CD4-positive, alpha-beta T cell treated with Interferon gamma for 1 hour (primary cell): ENCODE results near the gene RAI14.
"Not testable (repeated sequence)": the region's sequence is repeated elsewhere in the genome, so short reads cannot be mapped to it uniquely, and the experiment has no call there.

ENCODE experiments used
- DNase-seq: peaks from one replicate; pipeline ENCODE4 v3.0.0-alpha.2; 2020

RAI14 gene

GRCh38 chr5:34701442-34701841 lies 45.3 kb downstream of the RAI14 start:
- DNase-seq, result not testable (repeated sequence)

DNA sequence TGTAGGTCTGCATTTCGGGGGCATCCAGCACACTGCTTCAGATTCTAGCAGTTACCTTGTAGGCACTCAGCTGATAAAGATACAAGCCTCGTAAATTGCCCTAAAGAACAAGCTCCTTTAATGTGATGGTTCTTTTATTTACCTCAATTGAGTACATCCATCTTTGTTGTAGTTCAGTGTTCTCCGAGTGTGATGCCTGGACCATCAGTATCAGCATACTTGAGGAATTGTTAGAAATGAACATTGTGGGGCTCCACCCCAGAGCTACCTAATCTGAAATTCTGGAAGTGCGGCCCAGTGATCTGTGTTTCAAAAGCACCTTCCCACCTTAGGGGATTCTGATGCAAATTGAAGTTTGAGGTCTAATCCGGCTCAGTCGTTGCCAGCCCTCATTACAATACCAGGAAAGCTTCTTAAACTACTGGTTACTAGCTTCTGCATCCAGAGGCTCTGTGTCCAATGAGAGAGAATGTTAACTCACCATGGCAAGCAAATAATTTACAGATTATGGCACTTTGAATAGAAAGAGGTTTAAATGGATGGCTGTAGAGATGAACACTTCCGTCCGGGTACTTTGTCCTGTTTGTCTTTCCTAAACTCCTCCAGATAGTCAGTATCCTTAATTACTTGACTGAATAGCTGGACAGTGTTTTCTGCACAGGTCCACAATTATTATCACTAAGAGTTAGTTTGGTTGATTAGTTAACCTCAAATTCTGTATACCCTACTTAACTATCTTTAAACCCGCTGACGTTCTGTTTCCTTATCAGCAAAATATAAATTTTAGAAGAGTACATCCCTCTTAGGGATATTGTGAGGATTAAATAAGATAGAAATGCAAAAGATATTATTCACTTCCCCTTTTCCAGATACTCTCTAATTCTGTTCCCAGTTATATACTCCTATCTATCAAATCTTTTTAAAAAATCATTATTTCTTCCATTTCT lies 47.9 kb downstream of the RAI14 start:
- no peak for DNase-seq

GRCh38 chr5:34706084-34706483 lies 50.0 kb downstream of the RAI14 start:
- DNase-seq, result no peak

DNA sequence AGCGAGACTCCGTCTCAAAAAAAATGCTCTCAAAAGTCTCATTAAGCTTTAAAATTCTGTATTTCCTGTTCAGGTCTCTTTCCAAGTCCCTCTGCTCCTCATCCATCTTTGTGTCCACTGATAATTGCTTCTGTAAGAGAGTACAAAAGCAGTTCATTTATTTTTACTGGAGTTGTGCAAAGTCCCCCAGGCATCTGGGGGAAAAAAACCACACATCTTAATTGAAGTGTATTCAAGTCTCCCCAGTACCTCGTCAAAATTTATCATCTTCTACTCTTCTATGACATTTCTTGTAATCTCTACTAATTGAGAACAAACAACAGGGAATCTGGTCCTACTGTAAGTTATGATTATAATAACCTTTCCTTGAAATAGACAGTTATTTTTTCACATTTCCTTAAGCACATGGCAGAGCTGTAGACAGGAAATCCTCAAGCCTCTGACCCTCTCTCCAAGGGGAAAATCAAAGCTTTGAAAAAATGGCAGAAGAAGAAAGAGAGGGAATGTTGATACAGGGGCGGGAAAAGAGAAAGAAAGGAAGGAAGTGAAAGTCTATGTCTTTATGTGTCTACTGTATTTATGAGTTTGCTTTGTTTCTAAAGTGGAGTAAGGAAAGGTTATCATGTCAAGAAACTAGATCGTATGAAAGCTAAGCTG lies 51.5 kb downstream of the RAI14 start:
- no peak for DNase-seq

- DNase-seq, result no peak
These were observed 52.6 kb downstream of the RAI14 start for GRCh38 chr5:34708777-34709176.

DNA sequence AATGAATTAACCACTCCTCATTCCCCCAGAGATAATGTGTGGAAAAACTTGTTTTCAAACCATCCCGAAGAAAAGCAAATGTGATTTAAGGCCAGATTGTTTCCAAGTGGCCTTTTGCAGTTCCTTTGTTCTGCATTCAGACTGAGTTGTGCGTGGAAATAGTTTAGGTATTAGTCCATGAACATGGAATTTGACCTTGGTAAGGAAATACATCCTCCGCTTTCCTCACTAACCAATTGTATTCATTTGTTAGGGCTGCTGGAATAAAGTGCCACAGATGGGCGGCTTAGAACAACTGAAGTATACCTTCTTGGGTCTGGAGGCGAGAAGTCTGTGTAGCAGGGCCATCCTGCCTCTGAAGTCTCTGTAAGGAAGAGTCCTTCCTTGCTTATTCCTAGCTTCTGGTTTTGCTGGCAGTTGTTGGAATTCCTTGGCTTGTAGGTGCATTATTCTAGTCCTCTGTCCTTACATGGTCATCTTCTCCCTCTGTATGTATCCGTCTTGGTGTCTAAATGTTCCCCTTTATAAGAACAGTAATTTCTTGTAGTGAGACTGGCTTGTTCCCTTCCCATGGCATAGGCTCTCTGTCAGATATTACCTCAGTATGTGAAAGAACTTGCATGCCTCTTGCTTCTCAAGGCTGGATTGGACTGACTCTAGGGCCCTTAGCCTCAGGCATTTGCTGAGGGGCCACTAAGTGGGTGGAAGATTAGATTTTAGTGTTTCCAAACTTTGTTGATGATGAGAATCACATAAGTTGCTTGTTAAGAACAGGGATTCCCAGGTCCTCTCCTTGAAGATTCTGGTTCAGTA lies 53.9 kb downstream of the RAI14 start:
- no peak for DNase-seq

DNA sequence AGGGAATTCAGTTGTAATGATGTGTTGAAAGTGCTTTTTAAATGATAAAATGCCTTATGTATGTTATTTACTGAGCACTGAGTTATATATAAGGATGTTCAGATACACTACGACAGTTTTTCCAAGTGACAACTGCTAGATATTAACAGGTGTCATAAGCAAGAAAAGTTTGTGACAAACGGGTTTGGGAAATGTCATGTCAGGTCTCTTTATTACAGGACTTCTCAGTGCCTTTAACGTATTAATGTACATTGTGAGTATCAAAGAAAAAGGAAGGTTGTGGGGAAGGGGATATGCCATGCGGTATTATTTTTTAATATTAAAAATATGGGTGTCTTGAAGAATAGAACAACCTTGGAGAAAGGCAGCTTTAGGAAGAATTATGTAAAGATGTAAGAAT lies 56.4 kb downstream of the RAI14 start:
- no peak for DNase-seq

DNA sequence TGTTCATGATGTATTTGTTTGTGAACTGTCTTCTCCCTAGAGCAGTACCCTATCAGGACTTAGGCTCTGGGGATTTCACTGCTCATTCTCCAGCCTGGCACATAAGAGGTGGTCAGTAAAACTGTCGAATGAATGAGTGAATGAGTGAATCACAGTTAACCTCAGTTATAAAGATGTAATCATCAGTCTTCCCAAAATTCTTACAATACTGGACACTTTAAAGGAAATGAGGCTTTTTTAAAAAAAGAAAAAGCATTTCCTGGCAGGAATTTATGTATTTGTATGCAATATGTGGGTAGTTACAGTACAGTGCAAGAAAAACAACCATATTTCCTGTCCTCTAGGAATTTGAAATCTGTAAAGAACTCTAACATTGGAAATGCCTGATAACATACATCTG lies 59.6 kb downstream of the RAI14 start:
- no peak for DNase-seq

GRCh38 chr5:34716986-34717385 lies 60.9 kb downstream of the RAI14 start:
- DNase-seq, result no peak

GRCh38 chr5:34717426-34718327 lies 61.5 kb downstream of the RAI14 start:
- no peak for DNase-seq

- no peak for DNase-seq
These were observed 62.4 kb downstream of the RAI14 start for GRCh38 chr5:34718516-34718915.

DNA sequence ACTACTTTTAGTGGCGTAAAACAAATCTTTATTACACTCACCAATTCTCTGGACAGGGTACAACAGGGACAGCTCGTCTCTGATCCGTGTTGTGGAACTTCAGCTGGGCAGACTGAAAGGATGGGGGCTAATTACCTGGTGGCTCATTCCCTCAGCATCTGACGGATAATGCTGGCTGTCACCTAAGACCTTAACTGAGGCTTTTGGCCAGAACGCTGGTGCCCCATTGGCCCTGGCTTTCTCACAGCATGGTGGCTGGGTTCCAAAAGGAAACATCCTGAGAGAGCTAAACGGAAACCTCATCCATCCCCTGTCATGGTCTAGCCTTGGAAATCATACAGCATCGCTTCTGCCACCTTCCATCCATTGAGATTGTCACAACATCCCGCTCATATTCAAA lies 62.9 kb downstream of the RAI14 start:
- no peak for DNase-seq

- no peak for DNase-seq
These were observed 65.2 kb downstream of the RAI14 start for GRCh38 chr5:34721327-34721726.

DNA sequence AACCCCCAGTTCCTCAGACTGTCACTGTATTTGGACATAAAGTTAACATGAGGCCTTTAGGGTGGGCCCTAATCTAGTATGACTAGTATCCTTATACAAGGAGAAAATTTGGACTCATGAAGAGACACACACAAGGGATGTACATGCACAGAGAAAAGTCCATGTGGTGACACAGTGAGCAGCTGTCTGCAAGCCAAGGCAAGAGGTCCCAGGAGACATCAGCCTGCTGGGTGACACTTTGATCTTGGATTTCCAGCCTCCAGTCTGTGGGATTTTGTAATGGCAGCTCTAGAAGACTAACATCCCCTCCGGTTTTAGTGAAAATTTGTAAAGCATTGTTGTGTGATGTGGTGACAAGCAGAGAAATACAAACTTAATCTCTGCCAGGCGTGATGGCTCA lies 66.1 kb downstream of the RAI14 start:
- DNase-seq, result no peak

DNA sequence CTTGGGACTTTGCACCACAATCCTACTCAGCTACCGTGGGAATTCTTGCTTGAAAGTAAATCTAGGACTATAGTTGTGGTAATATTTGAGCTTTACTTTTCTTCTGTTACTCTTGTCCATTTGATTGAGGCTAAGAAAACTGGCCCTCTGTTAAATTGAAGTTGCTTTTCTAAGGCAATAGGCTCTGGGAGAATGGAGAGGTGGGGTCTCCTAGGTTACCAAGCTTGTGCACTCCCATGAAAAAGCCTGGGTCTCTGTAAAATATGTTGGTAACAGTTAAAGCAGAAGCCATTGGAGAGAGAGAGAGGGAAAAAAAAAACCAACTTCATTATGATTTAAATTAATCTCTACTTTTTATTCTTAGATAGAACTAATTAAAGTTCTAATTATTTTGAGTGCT lies 68.6 kb downstream of the RAI14 start:
- DNase-seq, result no peak

- DNase-seq, result not testable (repeated sequence)
These were observed 71.1 kb downstream of the RAI14 start for GRCh38 chr5:34727166-34727749.

- no peak for DNase-seq
These were observed 72.1 kb downstream of the RAI14 start for GRCh38 chr5:34728236-34728635.

DNA sequence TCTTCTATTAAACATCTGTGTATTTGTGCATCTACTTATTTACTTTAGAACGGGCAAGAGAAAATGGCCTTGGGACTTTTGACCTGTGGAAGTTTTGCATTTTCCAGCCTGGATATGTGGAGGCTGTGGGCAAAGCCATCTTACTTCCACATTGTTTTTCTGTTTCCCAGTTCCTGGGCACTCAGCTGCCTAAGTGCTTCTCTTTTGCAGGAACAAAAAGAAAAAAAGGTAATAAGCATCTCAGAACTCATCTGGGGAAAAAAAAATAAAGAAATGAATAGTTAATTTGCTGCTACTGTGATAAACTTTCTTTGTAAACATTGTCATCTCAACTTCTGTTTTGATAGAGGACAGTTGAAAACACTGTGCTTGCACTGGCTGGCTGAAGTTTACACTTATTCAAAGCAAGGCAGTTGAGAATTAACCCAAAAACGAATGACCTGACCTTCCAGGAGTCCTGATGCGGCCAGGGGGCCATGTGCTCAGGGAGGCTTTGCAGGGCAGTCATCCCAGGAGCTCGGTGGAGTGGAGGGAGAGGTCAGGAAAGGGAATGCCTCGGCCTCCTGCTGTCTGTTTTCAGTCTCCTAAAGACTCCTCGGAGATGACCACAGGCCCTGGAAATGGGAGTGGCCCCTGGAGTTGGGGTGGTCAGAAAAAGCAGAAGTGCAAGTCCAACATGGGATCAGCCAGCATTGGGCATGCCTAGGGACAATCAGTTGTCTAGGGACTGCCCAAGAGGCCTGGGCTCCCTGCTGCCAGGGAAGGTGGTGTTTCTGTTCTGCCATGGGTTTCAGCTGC lies 75.5 kb downstream of the RAI14 start:
- DNase-seq, result no peak

- DNase-seq, result no peak
These were observed 78.2 kb downstream of the RAI14 start for GRCh38 chr5:34734326-34734725.

DNA sequence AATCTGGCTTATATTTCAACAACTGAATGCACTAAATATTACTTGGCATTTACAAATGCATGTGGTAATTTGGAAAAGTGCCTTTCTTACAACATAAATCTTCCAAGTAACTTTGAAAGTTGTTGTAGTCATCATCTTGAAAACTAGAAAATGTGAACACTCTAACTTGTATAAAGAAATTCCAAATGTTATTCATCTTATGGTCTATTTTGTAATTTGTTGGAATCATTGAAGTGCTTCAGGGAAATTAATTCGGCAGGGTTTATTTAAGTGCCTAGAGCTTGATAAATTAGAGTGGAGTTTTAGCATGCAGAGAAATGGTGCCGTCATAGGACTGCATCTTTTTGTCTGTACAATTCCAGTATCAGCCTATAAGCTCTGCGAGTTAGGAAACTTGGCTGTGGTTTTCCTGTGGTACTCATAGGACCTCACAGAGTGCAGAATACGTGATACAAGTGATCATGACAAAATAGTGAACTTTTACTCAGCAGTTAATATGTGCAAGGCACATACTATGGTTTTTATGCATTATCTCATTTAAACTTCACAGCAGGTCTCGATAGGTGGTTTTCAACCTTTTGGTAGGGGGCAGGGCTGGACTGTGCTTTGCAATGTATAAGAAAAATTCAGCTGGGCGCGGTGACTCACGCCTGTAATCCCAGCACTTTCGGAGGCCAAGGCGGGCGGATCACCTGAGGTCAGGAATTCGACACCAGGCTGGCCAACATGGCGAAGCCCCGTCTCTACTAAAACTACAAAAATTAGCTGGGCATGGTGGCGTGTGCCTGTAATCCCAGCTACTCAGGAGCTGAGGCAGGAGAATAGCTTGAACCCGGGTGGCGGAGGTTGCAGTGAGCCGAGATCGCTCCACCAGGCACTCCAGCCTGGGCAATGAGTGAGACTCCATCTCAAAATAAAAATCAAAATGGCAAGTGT lies 79.6 kb downstream of the RAI14 start:
- DNase-seq, result no peak
